ENCODE measurements around the gene SLC24A4.

Gene SLC24A4

GRCh38 chr14:92490239-92490959, 167.4 kb downstream of the SLC24A4 start:
- no peak for DNase-seq (ENCODE audit: low spot score)
- Mint-ChIP-seq H3K36me3 (ENCODE audit: low read depth) (no peaks in the 10 kb centered on the region), H3K4me1 (ENCODE audit: low read depth) (no peaks in the 10 kb centered on the region), H3K4me3 (no peak overlapping the region), H3K27ac (no peak overlapping the region), H3K9me3 (no peaks in the 10 kb centered on the region), H3K27me3 (ENCODE audit: low read depth) (peaks cover under 1% of the 10 kb centered on the region)

- Mint-ChIP-seq H3K27me3 (ENCODE audit: low read depth) (peaks cover 2% of the 10 kb centered on the region), H3K36me3 (ENCODE audit: low read depth) (no peaks in the 10 kb centered on the region), H3K9me3 (no peaks in the 10 kb centered on the region), H3K27ac (no peak overlapping the region), H3K4me3 (no peak overlapping the region), H3K4me1 (ENCODE audit: low read depth) (no peaks in the 10 kb centered on the region)
- DNase-seq (ENCODE audit: low spot score), result no peak
These were observed 168.8 kb downstream of the SLC24A4 start for GRCh38 chr14:92491782-92492181.

- Mint-ChIP-seq H3K36me3 (ENCODE audit: low read depth) (no peaks in the 10 kb centered on the region), H3K4me3 (no peak overlapping the region), H3K9me3 (no peaks in the 10 kb centered on the region), H3K4me1 (ENCODE audit: low read depth) (no peaks in the 10 kb centered on the region), H3K27ac (no peak overlapping the region), H3K27me3 (ENCODE audit: low read depth) (peaks cover 2% of the 10 kb centered on the region)
- DNase-seq (ENCODE audit: low spot score), result no peak
These were observed 169.3 kb downstream of the SLC24A4 start for GRCh38 chr14:92492258-92492657.

- H3K4me1 Mint-ChIP-seq (ENCODE audit: low read depth), result no peaks in the 10 kb centered on the region
- no peak overlapping the region for H3K27ac Mint-ChIP-seq
- H3K36me3 Mint-ChIP-seq (ENCODE audit: low read depth), result no peaks in the 10 kb centered on the region
- no peaks in the 10 kb centered on the region for H3K9me3 Mint-ChIP-seq
- H3K4me3 Mint-ChIP-seq, result no peak overlapping the region
- DNase-seq (ENCODE audit: low spot score), result no peak
- H3K27me3 Mint-ChIP-seq (ENCODE audit: low read depth), result peaks cover 2% of the 10 kb centered on the region
These were observed 170.1 kb downstream of the SLC24A4 start for GRCh38 chr14:92493024-92493423.

- H3K36me3 Mint-ChIP-seq (ENCODE audit: low read depth), result no peaks in the 10 kb centered on the region
- H3K27me3 Mint-ChIP-seq (ENCODE audit: low read depth), result peaks cover 2% of the 10 kb centered on the region
- H3K27ac Mint-ChIP-seq, result no peak overlapping the region
- DNase-seq (ENCODE audit: low spot score), result no peak
- no peaks in the 10 kb centered on the region for H3K9me3 Mint-ChIP-seq
- no peaks in the 10 kb centered on the region for H3K4me1 Mint-ChIP-seq (ENCODE audit: low read depth)
- H3K4me3 Mint-ChIP-seq, result no peak overlapping the region
These were observed 170.5 kb downstream of the SLC24A4 start for GRCh38 chr14:92493492-92493891.

- no peaks in the 10 kb centered on the region for H3K36me3 Mint-ChIP-seq (ENCODE audit: low read depth)
- no peak overlapping the region for H3K4me3 Mint-ChIP-seq
- no peaks in the 10 kb centered on the region for H3K9me3 Mint-ChIP-seq
- no peak overlapping the region for H3K27ac Mint-ChIP-seq
- DNase-seq (ENCODE audit: low spot score), result no peak
- H3K4me1 Mint-ChIP-seq (ENCODE audit: low read depth), result no peaks in the 10 kb centered on the region
- H3K27me3 Mint-ChIP-seq (ENCODE audit: low read depth), result peaks cover 2% of the 10 kb centered on the region
These were observed 171.5 kb downstream of the SLC24A4 start for GRCh38 chr14:92494512-92494911.

GRCh38 chr14:92495027-92495426, 172.1 kb downstream of the SLC24A4 start:
- H3K36me3 Mint-ChIP-seq (ENCODE audit: low read depth), result no peaks in the 10 kb centered on the region
- no peaks in the 10 kb centered on the region for H3K4me1 Mint-ChIP-seq (ENCODE audit: low read depth)
- peaks cover 4% of the 10 kb centered on the region for H3K27me3 Mint-ChIP-seq (ENCODE audit: low read depth)
- no peak overlapping the region for H3K27ac Mint-ChIP-seq
- no peaks in the 10 kb centered on the region for H3K9me3 Mint-ChIP-seq
- H3K4me3 Mint-ChIP-seq, result no peak overlapping the region
- no peak for DNase-seq (ENCODE audit: low spot score)

GRCh38 chr14:92496191-92496857, 173.4 kb downstream of the SLC24A4 start:
- DNase-seq (ENCODE audit: low spot score), result no peak
- H3K9me3 Mint-ChIP-seq, result no peaks in the 10 kb centered on the region
- H3K36me3 Mint-ChIP-seq (ENCODE audit: low read depth), result no peaks in the 10 kb centered on the region
- H3K4me3 Mint-ChIP-seq, result no peak overlapping the region
- no peaks in the 10 kb centered on the region for H3K4me1 Mint-ChIP-seq (ENCODE audit: low read depth)
- no peak overlapping the region for H3K27ac Mint-ChIP-seq
- peaks cover 4% of the 10 kb centered on the region for H3K27me3 Mint-ChIP-seq (ENCODE audit: low read depth)

- no peaks in the 10 kb centered on the region for H3K4me1 Mint-ChIP-seq (ENCODE audit: low read depth)
- no peaks in the 10 kb centered on the region for H3K36me3 Mint-ChIP-seq (ENCODE audit: low read depth)
- DNase-seq (ENCODE audit: low spot score), result no peak
- H3K27ac Mint-ChIP-seq, result no peak overlapping the region
- H3K4me3 Mint-ChIP-seq, result no peak overlapping the region
- no peaks in the 10 kb centered on the region for H3K9me3 Mint-ChIP-seq
- peaks cover 4% of the 10 kb centered on the region for H3K27me3 Mint-ChIP-seq (ENCODE audit: low read depth)
These were observed 174.4 kb downstream of the SLC24A4 start for GRCh38 chr14:92497391-92497790.

- H3K36me3 Mint-ChIP-seq (ENCODE audit: low read depth), result no peaks in the 10 kb centered on the region
- H3K9me3 Mint-ChIP-seq, result no peaks in the 10 kb centered on the region
- H3K4me1 Mint-ChIP-seq (ENCODE audit: low read depth), result no peaks in the 10 kb centered on the region
- H3K27me3 Mint-ChIP-seq (ENCODE audit: low read depth), result peaks cover 12% of the 10 kb centered on the region
- no peak overlapping the region for H3K27ac Mint-ChIP-seq
- no peak for DNase-seq (ENCODE audit: low spot score)
- H3K4me3 Mint-ChIP-seq, result no peak overlapping the region
These were observed 176.3 kb downstream of the SLC24A4 start for GRCh38 chr14:92499234-92499633.

GRCh38 chr14:92500491-92500941, 177.6 kb downstream of the SLC24A4 start:
- H3K27me3 Mint-ChIP-seq (ENCODE audit: low read depth), result peaks cover 21% of the 10 kb centered on the region
- H3K36me3 Mint-ChIP-seq (ENCODE audit: low read depth), result no peaks in the 10 kb centered on the region
- no peaks in the 10 kb centered on the region for H3K4me1 Mint-ChIP-seq (ENCODE audit: low read depth)
- H3K27ac Mint-ChIP-seq, result no peak overlapping the region
- H3K9me3 Mint-ChIP-seq, result no peaks in the 10 kb centered on the region
- no peak for DNase-seq (ENCODE audit: low spot score)
- no peak overlapping the region for H3K4me3 Mint-ChIP-seq

GRCh38 chr14:92501891-92502351, 179.0 kb downstream of the SLC24A4 start:
- no peaks in the 10 kb centered on the region for H3K36me3 Mint-ChIP-seq (ENCODE audit: low read depth)
- no peak for DNase-seq (ENCODE audit: low spot score)
- H3K27me3 Mint-ChIP-seq (ENCODE audit: low read depth), result peaks cover 26% of the 10 kb centered on the region
- no peaks in the 10 kb centered on the region for H3K9me3 Mint-ChIP-seq
- H3K4me3 Mint-ChIP-seq, result no peak overlapping the region
- no peaks in the 10 kb centered on the region for H3K4me1 Mint-ChIP-seq (ENCODE audit: low read depth)
- no peak overlapping the region for H3K27ac Mint-ChIP-seq

GRCh38 chr14:92502541-92503286, 179.7 kb downstream of the SLC24A4 start:
- Mint-ChIP-seq H3K4me3 (no peak overlapping the region), H3K27me3 (ENCODE audit: low read depth) (peaks cover 31% of the 10 kb centered on the region), H3K27ac (no peak overlapping the region)

More at GRCh38 chr14:92502541-92503286, 179.7 kb downstream of the SLC24A4 start:
- Mint-ChIP-seq H3K9me3 (no peaks in the 10 kb centered on the region), H3K36me3 (ENCODE audit: low read depth) (no peaks in the 10 kb centered on the region), H3K4me1 (ENCODE audit: low read depth) (peaks cover 3% of the 10 kb centered on the region)
- no peak for DNase-seq (ENCODE audit: low spot score)
